GM12891 (cell line): ENCODE data around the gene TSHZ2.
A peak's percentile ranks its signal among the peaks of the same experiment; 100 is the strongest.
"Not testable (repeated sequence)": the region's sequence is repeated elsewhere in the genome, so short reads cannot be mapped to it uniquely, and the experiment has no call there.

Experiments used
- DNase-seq: peaks from one replicate; pipeline ENCODE4 v3.0.0; 2011; ENCODE audit warnings: low spot score; ENCODE audit not compliant: insufficient read length
- FAIRE-seq: peaks from 2 replicates; lab custom pipeline; 2011; peaks lifted over from hg19 to GRCh38; lab: Jason Lieb, UNC
- PAX5 ChIP-seq: IDR thresholded peaks from 2 replicates; pipeline ENCODE4 v1.6.1; 2011; ENCODE audit warnings: low read length, moderate library complexity, mild to moderate bottlenecking; ENCODE audit not compliant: insufficient read depth, severe bottlenecking
- POLR2A ChIP-seq: IDR thresholded peaks from 2 replicates; pipeline ENCODE4 v1.6.1; 2011; ENCODE audit warnings: low read depth, low read length, control low read depth
- POLR2AphosphoS5 ChIP-seq: IDR thresholded peaks from 2 replicates; pipeline ENCODE4 v1.6.1; 2011; ENCODE audit warnings: low read depth, low read length, control low read depth
- POU2F2 ChIP-seq: IDR thresholded peaks from 2 replicates; pipeline ENCODE4 v1.6.1; 2011; ENCODE audit warnings: low read depth, mild to moderate bottlenecking, control low read depth, low read length, moderate library complexity
- SPI1 ChIP-seq: IDR thresholded peaks from 2 replicates; pipeline ENCODE4 v1.6.1; 2011; ENCODE audit warnings: low read depth, low read length, control low read depth
- TAF1 ChIP-seq: IDR thresholded peaks from 2 replicates; pipeline ENCODE4 v1.6.1; 2011; ENCODE audit warnings: low read depth, low read length, control low read depth

Gene TSHZ2

GRCh38 chr20:53522696-53523095 lies 550.5 kb downstream of the TSHZ2 start:
- no peak for DNase-seq
- FAIRE-seq, result no peak
- TF ChIP-seq POLR2AphosphoS5, result no peak
- TF ChIP-seq SPI1, result no peak
- TF ChIP-seq POLR2A, result no peak
- TF ChIP-seq TAF1, result no peak
- no peak for TF ChIP-seq PAX5
- TF ChIP-seq POU2F2, result no peak

- not testable (repeated sequence) for DNase-seq
Observed at GRCh38 chr20:53523615-53524014, 551.5 kb downstream of the TSHZ2 start.

GRCh38 chr20:53524589-53525312 lies 552.6 kb downstream of the TSHZ2 start:
- DNase-seq (no peak), FAIRE-seq (no peak)
- TF ChIP-seq PAX5, result no peak
- no peak for TF ChIP-seq POLR2AphosphoS5
- no peak for TF ChIP-seq POLR2A
- TF ChIP-seq TAF1, result no peak
- no peak for TF ChIP-seq POU2F2
- no peak for TF ChIP-seq SPI1

More at GRCh38 chr20:53523615-53524014, 551.5 kb downstream of the TSHZ2 start:
- not testable (repeated sequence) for FAIRE-seq

GRCh38 chr20:53527196-53527595 lies 555.0 kb downstream of the TSHZ2 start:
- FAIRE-seq, result no peak

GRCh38 chr20:53529658-53530057 lies 557.5 kb downstream of the TSHZ2 start:
- FAIRE-seq (no peak), DNase-seq (no peak)
- TF ChIP-seq SPI1, result no peak
- TF ChIP-seq POLR2AphosphoS5, result no peak
- no peak for TF ChIP-seq PAX5
- no peak for TF ChIP-seq POU2F2
- TF ChIP-seq POLR2A, result no peak
- no peak for TF ChIP-seq TAF1

More at GRCh38 chr20:53527196-53527595, 555.0 kb downstream of the TSHZ2 start:
- no peak for TF ChIP-seq POLR2A
- TF ChIP-seq TAF1, result no peak
- no peak for TF ChIP-seq POLR2AphosphoS5
- TF ChIP-seq SPI1, result no peak
- no peak for TF ChIP-seq POU2F2
- TF ChIP-seq PAX5, result no peak
- DNase-seq, result no peak

- DNase-seq, result no peak
- no peak for FAIRE-seq
- TF ChIP-seq POLR2A (no peak), PAX5 (no peak), SPI1 (no peak), TAF1 (no peak), POLR2AphosphoS5 (no peak), POU2F2 (no peak)
Observed at GRCh38 chr20:53530440-53530839, 558.3 kb downstream of the TSHZ2 start.

- FAIRE-seq, DNase-seq: not testable (repeated sequence)
- TF ChIP-seq SPI1, result peak; percentile 80
Observed at GRCh38 chr20:53532654-53533312, 560.6 kb downstream of the TSHZ2 start.

GRCh38 chr20:53533500-53533899 lies 561.3 kb downstream of the TSHZ2 start:
- FAIRE-seq, result no peak

GRCh38 chr20:53534037-53534436 lies 561.9 kb downstream of the TSHZ2 start:
- DNase-seq (no peak), FAIRE-seq (no peak)
- TF ChIP-seq TAF1, result no peak
- TF ChIP-seq POU2F2, result no peak
- TF ChIP-seq POLR2AphosphoS5, result no peak
- TF ChIP-seq PAX5, result no peak
- TF ChIP-seq POLR2A, result no peak
- no peak for TF ChIP-seq SPI1

More at GRCh38 chr20:53533500-53533899, 561.3 kb downstream of the TSHZ2 start:
- no peak for TF ChIP-seq SPI1
- no peak for TF ChIP-seq TAF1
- TF ChIP-seq POLR2AphosphoS5, result no peak
- no peak for TF ChIP-seq PAX5
- TF ChIP-seq POLR2A, result no peak
- no peak for TF ChIP-seq POU2F2
- DNase-seq, result no peak

GRCh38 chr20:53535878-53536277 lies 563.7 kb downstream of the TSHZ2 start:
- TF ChIP-seq TAF1, result no peak
- no peak for TF ChIP-seq POLR2A
- no peak for TF ChIP-seq SPI1
- FAIRE-seq (no peak), DNase-seq (no peak)

- not testable (repeated sequence) for FAIRE-seq, DNase-seq
Observed at GRCh38 chr20:53536382-53536781, 564.2 kb downstream of the TSHZ2 start.
